Smooth muscle cell (in vitro differentiated cells): ENCODE measurements around the gene SYNGR2. TPM values are rescaled to one million over a fixed set of nuclear protein-coding genes. Genes with fewer than 3 reads are reported as not detected.

Source experiments
- DNase-seq: peaks from one replicate; lab custom pipeline; 2025; ENCODE audit not compliant: unreplicated experiment; lab: John Stamatoyannopoulos, UW
- H2AFZ ChIP-seq: fragments of 200-600 bp; sonication (generic); 2 replicates; pipeline ENCODE4 v1.6.0; 2016; ENCODE audit warnings: antibody characterized with exemption, low read depth, mild to moderate bottlenecking
- H3F3A ChIP-seq: fragments of 200-600 bp; sonication (generic); 2 replicates; pipeline ENCODE4 v1.6.0; 2017; ENCODE audit warnings: antibody characterized with exemption, low read depth
- H3K27ac ChIP-seq: fragments of 200-600 bp; sonication (generic); 2 replicates; pipeline ENCODE4 v1.5.1; 2016; ENCODE audit warnings: low read depth, mild to moderate bottlenecking
- H3K27me3 ChIP-seq: fragments of 200-600 bp; sonication (generic); 2 replicates; pipeline ENCODE4 v1.6.1; 2016; ENCODE audit warnings: low read depth, mild to moderate bottlenecking
- H3K36me3 ChIP-seq: fragments of 200-600 bp; sonication (generic); 2 replicates; pipeline ENCODE4 v1.5.1; 2016; ENCODE audit warnings: low read depth
- H3K4me1 ChIP-seq: fragments of 200-600 bp; sonication (generic); 2 replicates; pipeline ENCODE4 v1.5.1; 2016; ENCODE audit warnings: low read depth
- H3K4me2 ChIP-seq: fragments of 200-600 bp; sonication (generic); 2 replicates; pipeline ENCODE4 v1.6.0; 2016; ENCODE audit warnings: mild to moderate bottlenecking
- H3K4me3 ChIP-seq: fragments of 200-600 bp; sonication (generic); 2 replicates; pipeline ENCODE4 v1.5.1; 2016; ENCODE audit warnings: mild to moderate bottlenecking
- H3K79me2 ChIP-seq: fragments of 200-600 bp; sonication (generic); 2 replicates; pipeline ENCODE4 v1.6.0; 2016; ENCODE audit warnings: low read depth, mild to moderate bottlenecking
- H3K9ac ChIP-seq: fragments of 200-600 bp; sonication (generic); 2 replicates; pipeline ENCODE4 v1.6.0; 2016; ENCODE audit warnings: low read depth
- H3K9me3 ChIP-seq: fragments of 200-600 bp; sonication (generic); replicated peaks from 2 replicates; pipeline ENCODE4 v1.5.1; 2016; ENCODE audit warnings: low read depth
- H4K20me1 ChIP-seq: fragments of 200-600 bp; sonication (generic); 2 replicates; pipeline ENCODE4 v1.6.0; 2016; ENCODE audit warnings: low read depth
- CTCF ChIP-seq: fragments of 200-600 bp; sonication (generic); IDR thresholded peaks from 2 replicates; pipeline ENCODE4 v1.5.1; 2017; ENCODE audit warnings: borderline replicate concordance, mild to moderate bottlenecking, antibody characterized with exemption; ENCODE audit not compliant: insufficient read depth, poor library complexity, severe bottlenecking
- WGBS: methylation state at CpG from one replicate; pipeline ENCODE4 v1.1.7; 2016; ENCODE audit warnings: low lambda C conversion rate; 5-methylcytosine and 5-hydroxymethylcytosine counted together
- polyA plus RNA-seq: library from polyadenylated mRNA; unstranded; fragments of >200 nt; fragmentation: Nextera tagmentation; extraction: Ambion mirVana; gene quantifications from 2 replicates; pipeline ENCODE4 v1.2.1, GENCODE V29; 2016
- total RNA-seq: library from RNA; depleted of rRNA; stranded (reverse); fragments of >200 nt; gene quantifications from 2 replicates; pipeline ENCODE4 v1.2.3, GENCODE V29; 2014

Gene SYNGR2
- total and polyA plus RNA-seq, 2 experiments from 2014 or later = 46.1 to 64.7 TPM

GRCh38 chr17:78129351-78130089 lies 38.9 kb upstream of the SYNGR2 start:
- no peaks in the 10 kb centered on the region for H3F3A ChIP-seq
- H3K4me3 ChIP-seq = peak overlapping the region; percentile 91
- H2AFZ ChIP-seq = no peak overlapping the region
- no peak for DNase-seq
- H3K27ac ChIP-seq = no peak overlapping the region
- H3K9ac ChIP-seq = no peak overlapping the region
- 92% methylated on average over 3 of the region's 4 CpGs for WGBS
- no peak for TF ChIP-seq CTCF
- peaks cover 18% of the 10 kb centered on the region for H3K27me3 ChIP-seq
- H3K36me3 ChIP-seq = no peaks in the 10 kb centered on the region
- H3K9me3 ChIP-seq = no peaks in the 10 kb centered on the region
- H3K4me2 ChIP-seq = peak overlapping the region; percentile 99
- H3K4me1 ChIP-seq = peaks cover 13% of the 10 kb centered on the region
- no peaks in the 10 kb centered on the region for H4K20me1 ChIP-seq
- no peaks in the 10 kb centered on the region for H3K79me2 ChIP-seq

- H3K9me3 ChIP-seq = no peaks in the 10 kb centered on the region
- H3K27me3 ChIP-seq = peaks cover 18% of the 10 kb centered on the region
- H3K36me3 ChIP-seq = no peaks in the 10 kb centered on the region
Measured at GRCh38 chr17:78130090-78130436, 38.3 kb upstream of the SYNGR2 start.

GRCh38 chr17:78130437-78131101 lies 37.8 kb upstream of the SYNGR2 start, which contains the start of gene TMC8:
Gene TMC8, plus strand, starts transcription at chr17:78130771. Its CDS starts 818 bp downstream, at chr17:78131589.
- no peak for TF ChIP-seq CTCF
- Histone ChIP-seq H3K79me2 (no peaks in the 10 kb centered on the region), H3K4me1 (peaks cover 13% of the 10 kb centered on the region), H4K20me1 (no peaks in the 10 kb centered on the region), H3K9ac (no peak within 1 kb of the TSS), H3K27me3 (peaks cover 18% of the 10 kb centered on the region), H3F3A (no peaks in the 10 kb centered on the region), H3K27ac (no peak within 1 kb of the TSS), H2AFZ (no peak within 1 kb of the TSS), H3K9me3 (no peaks in the 10 kb centered on the region), H3K4me3 (peak within 1 kb of the TSS; percentile 30), H3K4me2 (peak within 1 kb of the TSS; percentile 70), H3K36me3 (no peaks in the 10 kb centered on the region)
- whole genome bisulfite sequencing = 83% methylated on average over 10 of the region's 10 CpGs
- DNase-seq = no peak

More at GRCh38 chr17:78130090-78130436, 38.3 kb upstream of the SYNGR2 start:
- H3K27ac ChIP-seq = no peak overlapping the region
- H3K9ac ChIP-seq = no peak overlapping the region
- H2AFZ ChIP-seq = no peak overlapping the region
- 70% methylated on average over 5 of the region's 5 CpGs for WGBS
- no peak for DNase-seq
- no peak overlapping the region for H3K4me2 ChIP-seq
- no peaks in the 10 kb centered on the region for H3K79me2 ChIP-seq
- TF ChIP-seq CTCF = no peak
- H3K4me1 ChIP-seq = peaks cover 13% of the 10 kb centered on the region
- H3K4me3 ChIP-seq = no peak overlapping the region
- no peaks in the 10 kb centered on the region for H3F3A ChIP-seq
- no peaks in the 10 kb centered on the region for H4K20me1 ChIP-seq
